ENCODE measurements around the gene AFAP1L2.

Gene AFAP1L2

GRCh38 chr10:114386452-114386851, 17.9 kb downstream of the AFAP1L2 start:
- no peaks in the 10 kb centered on the region for H3K9me3 ChIP-seq (ENCODE audit: insufficient read depth, low read depth, low read length)
- no peaks in the 10 kb centered on the region for H3K27me3 ChIP-seq (ENCODE audit: insufficient read depth, low read length, poor library complexity, severe bottlenecking)
- no peaks in the 10 kb centered on the region for H3F3A ChIP-seq (ENCODE audit: low read depth)
- H4K20me1 ChIP-seq (ENCODE audit: insufficient read depth, low read length, poor library complexity, severe bottlenecking): no peaks in the 10 kb centered on the region
- H2AFZ ChIP-seq (ENCODE audit: low read length): no peak overlapping the region
- no peak overlapping the region for H3K9ac ChIP-seq (ENCODE audit: low read depth, low read length, poor library complexity, severe bottlenecking)
- H3K36me3 ChIP-seq (ENCODE audit: insufficient read depth, low read length): no peaks in the 10 kb centered on the region
- TF ChIP-seq EZH2phosphoT487 (IDR thresholded peaks at IDR 0.05; ENCODE audit: borderline replicate concordance) (no peak), CTCF (conservative IDR thresholded peaks at IDR 0.05; ENCODE audit: low read length) (no peak; the same call in 1 of the 2 replicates)
- H3K79me2 ChIP-seq (ENCODE audit: insufficient read depth, low read length): no peaks in the 10 kb centered on the region
- no peaks in the 10 kb centered on the region for H3K9me2 ChIP-seq (replicated peaks; ENCODE audit: low read depth, low read length)
- no peak overlapping the region for H3K4me3 ChIP-seq (ENCODE audit: low read length, poor library complexity, severe bottlenecking)
- no peaks in the 10 kb centered on the region for H3K4me1 ChIP-seq (ENCODE audit: insufficient read depth, low read length, poor library complexity, severe bottlenecking)
- no peak overlapping the region for H3K4me2 ChIP-seq (ENCODE audit: low read depth, low read length, poor library complexity, severe bottlenecking)

- H3F3A ChIP-seq (ENCODE audit: low read depth): no peaks in the 10 kb centered on the region
- no peak overlapping the region for H3K4me3 ChIP-seq (ENCODE audit: low read length, poor library complexity, severe bottlenecking)
- H3K4me2 ChIP-seq (ENCODE audit: low read depth, low read length, poor library complexity, severe bottlenecking): no peak overlapping the region
- TF ChIP-seq EZH2phosphoT487 (IDR thresholded peaks at IDR 0.05; ENCODE audit: borderline replicate concordance): no peak
- TF ChIP-seq CTCF (conservative IDR thresholded peaks at IDR 0.05; ENCODE audit: low read length): no peak
- H3K9ac ChIP-seq (ENCODE audit: low read depth, low read length, poor library complexity, severe bottlenecking): no peak overlapping the region
- no peaks in the 10 kb centered on the region for H3K36me3 ChIP-seq (ENCODE audit: insufficient read depth, low read length)
- H4K20me1 ChIP-seq (ENCODE audit: insufficient read depth, low read length, poor library complexity, severe bottlenecking): no peaks in the 10 kb centered on the region
- H3K9me3 ChIP-seq (ENCODE audit: insufficient read depth, low read depth, low read length): no peaks in the 10 kb centered on the region
- no peaks in the 10 kb centered on the region for H3K9me2 ChIP-seq (replicated peaks; ENCODE audit: low read depth, low read length)
- no peak overlapping the region for H2AFZ ChIP-seq (ENCODE audit: low read length)
- no peaks in the 10 kb centered on the region for H3K4me1 ChIP-seq (ENCODE audit: insufficient read depth, low read length, poor library complexity, severe bottlenecking)
- no peaks in the 10 kb centered on the region for H3K27me3 ChIP-seq (ENCODE audit: insufficient read depth, low read length, poor library complexity, severe bottlenecking)
- H3K79me2 ChIP-seq (ENCODE audit: insufficient read depth, low read length): no peaks in the 10 kb centered on the region
Observed at GRCh38 chr10:114385557-114385956, 18.7 kb downstream of the AFAP1L2 start.

GRCh38 chr10:114384601-114385000, 19.7 kb downstream of the AFAP1L2 start:
- no peak overlapping the region for H2AFZ ChIP-seq (ENCODE audit: low read length)
- TF ChIP-seq CTCF (conservative IDR thresholded peaks at IDR 0.05; ENCODE audit: low read length) (no peak), EZH2phosphoT487 (IDR thresholded peaks at IDR 0.05; ENCODE audit: borderline replicate concordance) (no peak)

More at GRCh38 chr10:114384601-114385000, 19.7 kb downstream of the AFAP1L2 start:
- H3F3A ChIP-seq (ENCODE audit: low read depth): no peaks in the 10 kb centered on the region
- no peak overlapping the region for H3K4me3 ChIP-seq (ENCODE audit: low read length, poor library complexity, severe bottlenecking)
- no peaks in the 10 kb centered on the region for H3K4me1 ChIP-seq (ENCODE audit: insufficient read depth, low read length, poor library complexity, severe bottlenecking)
- no peaks in the 10 kb centered on the region for H3K9me3 ChIP-seq (ENCODE audit: insufficient read depth, low read depth, low read length)
- H3K9me2 ChIP-seq (replicated peaks; ENCODE audit: low read depth, low read length): no peaks in the 10 kb centered on the region
- no peaks in the 10 kb centered on the region for H4K20me1 ChIP-seq (ENCODE audit: insufficient read depth, low read length, poor library complexity, severe bottlenecking)
- H3K36me3 ChIP-seq (ENCODE audit: insufficient read depth, low read length): no peaks in the 10 kb centered on the region
- no peaks in the 10 kb centered on the region for H3K27me3 ChIP-seq (ENCODE audit: insufficient read depth, low read length, poor library complexity, severe bottlenecking)
- H3K9ac ChIP-seq (ENCODE audit: low read depth, low read length, poor library complexity, severe bottlenecking): no peak overlapping the region
- H3K4me2 ChIP-seq (ENCODE audit: low read depth, low read length, poor library complexity, severe bottlenecking): no peak overlapping the region
- H3K79me2 ChIP-seq (ENCODE audit: insufficient read depth, low read length): no peaks in the 10 kb centered on the region
